Measurements from ENCODE around the gene ABHD4. TPM values are rescaled to one million over a fixed set of nuclear protein-coding genes. Genes with fewer than 3 reads are reported as not detected.

The ABHD4 gene
- 12.4 and 15.7 TPM in 2 replicates for total RNA-seq

GRCh38 chr14:22598099-22598895 is at the start of gene ABHD4:
Gene ABHD4, plus strand, starts transcription at chr14:22598300. Its CDS starts 7 bp downstream, at chr14:22598307.

GRCh38 chr14:22589096-22589839 is 8.8 kb upstream of the ABHD4 start, which contains the start of gene DAD1:
Gene DAD1, minus strand, starts transcription at chr14:22589224. Its CDS starts 67 bp downstream, at chr14:22589157.

GRCh38 chr14:22644305-22644635 is 46.2 kb downstream of the ABHD4 start, which contains the start of gene OR6J1:
Gene OR6J1, minus strand, starts transcription at chr14:22644352. Its CDS starts 9,541 bp downstream, at chr14:22634811.

Other genes with a start within 250 kb of the ABHD4 start
- gene DAD1, start 9.1 kb upstream of the ABHD4 start, total RNA-seq = 221 and 269 TPM in 2 replicates
- not detected in 2 replicates for gene OR6J1, start 46.1 kb downstream of the ABHD4 start, total RNA-seq
- gene OXA1L, start 168.4 kb downstream of the ABHD4 start, total RNA-seq = 52.9 and 53.8 TPM in 2 replicates
- 4.1 and 6.1 TPM in 2 replicates for gene SLC7A7, start 217.1 kb downstream of the ABHD4 start, total RNA-seq
- 39.1 and 41.8 TPM in 2 replicates for gene MRPL52, start 231.6 kb downstream of the ABHD4 start, total RNA-seq
- 348 and 486 TPM in 2 replicates for gene MMP14, start 238.3 kb downstream of the ABHD4 start, total RNA-seq